ENCODE measurements around the gene TDRD7.

The TDRD7 gene

GRCh38 chr9:97529363-97530076 is 117.6 kb downstream of the TDRD7 start:
- DNase-seq (ENCODE audit: low spot score) = no peak

- no peak for DNase-seq (ENCODE audit: low spot score)
Observed at GRCh38 chr9:97531888-97532376, 120.0 kb downstream of the TDRD7 start.

- no peak for DNase-seq (ENCODE audit: low spot score)
Observed at GRCh38 chr9:97534185-97534584, 122.3 kb downstream of the TDRD7 start.

- no peak for DNase-seq (ENCODE audit: low spot score)
Observed at GRCh38 chr9:97534961-97535594, 123.2 kb downstream of the TDRD7 start.

- no peak for DNase-seq (ENCODE audit: low spot score)
Observed at GRCh38 chr9:97535771-97536170, 123.9 kb downstream of the TDRD7 start.

- DNase-seq (ENCODE audit: low spot score) = no peak
Observed at GRCh38 chr9:97536480-97536879, 124.6 kb downstream of the TDRD7 start.

- DNase-seq (ENCODE audit: low spot score) = no peak
Observed at GRCh38 chr9:97543561-97543960, 131.7 kb downstream of the TDRD7 start.

GRCh38 chr9:97545486-97545885 is 133.6 kb downstream of the TDRD7 start:
- no peak for DNase-seq (ENCODE audit: low spot score)

All from D341Med (cell line).